Effector memory CD4-positive, alpha-beta T cell (primary cell): Measurements from ENCODE around the gene ESAM.

Experiments
- DNase-seq, 3 donors: peaks; one replicate each; pipeline ENCODE4 v3.0.0-alpha.2; 2020
- H3K27ac ChIP-seq: 2 replicates; pipeline ENCODE4 v1.7.0; 2013; ENCODE audit warnings: mild to moderate bottlenecking, low read length, moderate library complexity; ENCODE audit not compliant: insufficient read depth, poor library complexity, severe bottlenecking
- H3K27me3 ChIP-seq: replicated peaks from 2 replicates; pipeline ENCODE4 v1.7.0; 2013; ENCODE audit warnings: mild to moderate bottlenecking, low read length; ENCODE audit not compliant: insufficient read depth, control insufficient read depth, poor library complexity, severe bottlenecking
- H3K36me3 ChIP-seq: 2 replicates; pipeline ENCODE4 v1.7.0; 2013; ENCODE audit warnings: mild to moderate bottlenecking, low read length, moderate library complexity; ENCODE audit not compliant: control insufficient read depth, insufficient read depth
- H3K4me1 ChIP-seq: 2 replicates; pipeline ENCODE4 v1.7.0; 2013; ENCODE audit warnings: low read length, mild to moderate bottlenecking; ENCODE audit not compliant: control insufficient read depth, insufficient read depth, poor library complexity, severe bottlenecking
- H3K4me3 ChIP-seq: 2 replicates; pipeline ENCODE4 v1.7.0; 2013; ENCODE audit warnings: low read length, low read depth, mild to moderate bottlenecking; ENCODE audit not compliant: insufficient read depth, poor library complexity, severe bottlenecking
- H3K9me3 ChIP-seq: 2 replicates; pipeline ENCODE4 v1.7.0; 2013; ENCODE audit warnings: mild to moderate bottlenecking, low read length, moderate library complexity; ENCODE audit not compliant: control insufficient read depth

Gene ESAM

DNA sequence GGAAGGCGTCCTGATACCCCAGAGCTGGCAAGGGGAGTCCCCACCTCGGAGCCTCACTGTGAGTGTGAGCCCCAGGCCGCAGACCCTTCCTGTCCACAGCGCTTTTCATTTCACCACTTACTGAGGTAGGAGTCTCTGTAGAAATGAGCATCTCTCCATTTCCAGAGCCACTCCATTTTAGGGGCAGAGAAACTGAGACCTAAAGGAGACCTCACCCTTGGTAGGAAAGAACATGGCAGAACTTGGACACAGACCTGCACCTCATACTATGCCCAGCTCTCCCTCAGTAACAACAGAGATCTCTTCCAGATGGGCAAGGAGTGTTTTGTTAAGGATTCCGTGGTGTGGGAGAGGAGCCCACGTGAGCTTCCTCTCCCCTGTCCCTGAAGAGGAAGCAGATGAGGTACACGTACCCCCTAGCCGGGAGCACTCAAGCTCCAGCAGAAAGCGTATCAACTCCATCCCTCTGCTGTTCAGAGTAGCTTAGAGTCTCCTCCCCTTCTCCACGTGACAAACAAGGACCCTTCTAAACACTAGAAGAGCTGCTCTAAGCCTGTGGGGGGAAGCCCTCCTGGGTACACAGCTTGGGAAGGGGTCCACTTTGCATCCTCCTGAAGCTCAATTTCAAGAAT, 9.5 kb downstream of the ESAM start:
- Histone ChIP-seq H3K9me3 (no peaks in the 10 kb centered on the region), H3K4me3 (no peak overlapping the region), H3K27ac (no peak overlapping the region), H3K4me1 (no peaks in the 10 kb centered on the region), H3K27me3 (peaks cover 3% of the 10 kb centered on the region), H3K36me3 (no peaks in the 10 kb centered on the region)
- no peak for DNase-seq

DNA sequence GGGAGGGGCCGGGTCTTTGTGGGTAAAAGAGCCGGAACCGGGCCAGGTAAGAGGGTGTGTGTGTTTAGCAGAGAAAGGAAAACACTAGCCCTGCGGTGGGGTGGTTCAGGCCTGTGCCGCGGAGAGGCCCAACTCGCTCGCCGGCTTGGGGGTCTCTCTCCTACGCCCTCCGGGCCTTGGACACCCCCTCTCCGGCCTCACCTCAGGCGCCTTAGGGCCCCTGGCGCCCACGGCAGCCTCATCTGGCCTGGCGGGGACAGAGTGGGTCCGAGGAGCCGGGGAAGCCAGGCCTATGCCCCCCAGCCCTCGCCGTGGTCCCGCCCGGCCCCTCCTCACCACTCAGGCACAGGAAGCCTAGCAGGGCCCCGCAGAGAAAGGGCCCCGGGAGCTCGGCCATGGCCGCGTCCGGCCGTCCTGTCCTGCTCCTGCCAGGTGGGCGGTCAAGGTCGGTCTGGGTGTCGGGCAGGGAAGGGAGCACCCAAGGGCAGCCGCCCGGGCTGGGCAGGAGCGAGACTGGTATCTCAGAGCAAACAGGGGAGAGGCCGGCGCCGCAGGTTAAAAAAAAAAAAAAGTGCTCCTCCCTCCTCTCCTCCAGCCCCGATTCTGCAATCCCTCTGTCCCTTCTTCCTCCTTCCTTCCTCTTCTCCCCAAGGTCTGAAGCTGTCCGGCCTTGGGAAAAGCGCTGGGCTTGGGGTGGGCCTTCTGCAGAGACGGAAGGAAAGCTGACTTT, 10.2 kb downstream of the ESAM start, which contains the start of gene VSIG2:
Gene VSIG2 (minus strand): TSS at position 515 of the 730 bp plus-strand sequence. CDS start 118 bp downstream, at position 397.
- Histone ChIP-seq H3K9me3 (no peaks in the 10 kb centered on the region), H3K36me3 (no peaks in the 10 kb centered on the region), H3K4me1 (no peaks in the 10 kb centered on the region), H3K4me3 (no peak within 1 kb of the TSS), H3K27ac (no peak within 1 kb of the TSS), H3K27me3 (peaks cover 3% of the 10 kb centered on the region)
- no peak for DNase-seq

DNA sequence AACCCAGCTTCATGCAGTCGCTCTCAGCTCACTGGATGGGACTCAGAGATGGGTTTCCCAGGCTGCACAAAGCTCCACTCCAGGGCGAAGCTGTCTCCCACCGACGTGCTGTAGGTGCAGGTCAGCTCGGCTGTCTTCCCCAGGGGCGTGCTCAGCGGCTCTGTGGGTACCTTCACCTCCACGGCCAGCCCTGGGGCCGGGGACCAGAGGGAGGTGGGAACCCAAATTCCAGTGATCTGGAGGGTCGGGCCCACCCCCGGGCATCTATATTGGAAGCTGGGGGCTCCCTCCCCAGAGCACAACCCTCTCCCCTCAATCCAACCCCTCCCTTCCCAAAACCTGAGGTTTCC, 10.7 kb downstream of the ESAM start:
- Histone ChIP-seq H3K27ac (no peak overlapping the region), H3K4me1 (no peaks in the 10 kb centered on the region), H3K27me3 (peaks cover under 1% of the 10 kb centered on the region), H3K36me3 (no peaks in the 10 kb centered on the region), H3K9me3 (no peaks in the 10 kb centered on the region), H3K4me3 (no peak overlapping the region)
- DNase-seq, result no peak

DNA sequence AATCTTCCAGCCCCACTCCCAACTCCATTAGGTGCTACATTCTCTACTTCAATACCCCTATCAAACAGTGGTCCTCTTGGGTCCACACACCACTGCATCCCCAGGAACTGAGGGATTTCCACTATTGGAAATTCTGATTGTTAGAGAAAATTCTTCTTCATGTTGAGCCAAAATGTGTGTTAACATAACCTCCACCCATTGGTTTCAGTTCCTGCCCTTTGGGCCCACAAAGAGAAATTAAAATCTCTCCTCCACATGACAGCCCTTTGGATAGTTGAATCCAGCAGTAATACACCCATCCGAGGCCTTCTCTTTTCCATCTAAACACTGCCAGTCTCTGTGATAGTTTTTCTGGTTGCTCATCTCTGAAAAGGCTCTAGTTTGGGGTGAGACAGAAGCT, 12.2 kb downstream of the ESAM start:
- H3K27me3 ChIP-seq, result no peaks in the 10 kb centered on the region
- no peak overlapping the region for H3K27ac ChIP-seq
- peaks cover 7% of the 10 kb centered on the region for H3K4me1 ChIP-seq
- no peak for DNase-seq
- no peaks in the 10 kb centered on the region for H3K36me3 ChIP-seq
- no peaks in the 10 kb centered on the region for H3K9me3 ChIP-seq
- H3K4me3 ChIP-seq, result no peak overlapping the region

DNA sequence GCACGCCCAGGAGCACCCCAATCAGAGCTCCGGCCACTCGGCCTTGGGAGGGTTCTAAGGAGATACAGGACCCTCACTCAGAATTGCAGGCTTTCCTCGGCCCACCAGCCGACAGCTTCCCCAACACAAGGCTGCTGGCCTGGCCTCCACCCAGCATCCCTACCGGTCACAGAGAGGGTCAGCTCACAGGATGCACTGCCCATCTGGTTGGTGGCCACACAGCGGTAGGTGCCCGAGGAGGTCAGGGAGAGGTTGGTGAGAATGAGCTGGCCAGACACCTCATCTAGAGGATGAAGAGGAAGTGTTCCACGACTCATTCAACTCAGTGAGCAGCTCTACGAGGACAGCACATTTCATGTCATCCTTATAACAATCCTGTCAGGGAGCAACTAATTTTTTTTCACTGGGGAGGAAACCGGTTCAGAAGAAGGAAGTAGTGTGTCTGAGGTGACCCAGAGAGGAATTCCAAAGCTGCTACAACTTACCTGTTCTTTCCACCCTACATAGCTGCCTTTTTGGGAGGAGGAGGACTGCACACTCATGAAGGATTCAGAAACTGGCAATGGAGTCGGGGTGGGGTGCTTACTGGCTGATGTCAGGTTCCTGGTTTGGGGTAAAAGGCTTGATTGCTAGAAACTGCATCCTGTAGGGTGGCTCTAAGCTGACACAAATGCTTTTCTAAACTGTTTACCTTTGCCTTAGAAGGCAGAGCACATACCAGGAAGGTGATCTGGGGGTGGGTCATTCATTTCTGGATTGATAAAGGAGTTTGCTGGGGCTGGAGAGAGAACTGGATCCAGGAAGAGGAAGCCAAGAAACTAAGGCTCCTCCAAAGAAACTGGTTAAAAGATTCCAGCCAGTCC, 13.4 kb downstream of the ESAM start:
- Histone ChIP-seq H3K4me1 (peaks cover 7% of the 10 kb centered on the region), H3K36me3 (no peaks in the 10 kb centered on the region), H3K27ac (no peak overlapping the region), H3K9me3 (no peaks in the 10 kb centered on the region), H3K27me3 (no peaks in the 10 kb centered on the region), H3K4me3 (no peak overlapping the region)
- DNase-seq, result no peak

DNA sequence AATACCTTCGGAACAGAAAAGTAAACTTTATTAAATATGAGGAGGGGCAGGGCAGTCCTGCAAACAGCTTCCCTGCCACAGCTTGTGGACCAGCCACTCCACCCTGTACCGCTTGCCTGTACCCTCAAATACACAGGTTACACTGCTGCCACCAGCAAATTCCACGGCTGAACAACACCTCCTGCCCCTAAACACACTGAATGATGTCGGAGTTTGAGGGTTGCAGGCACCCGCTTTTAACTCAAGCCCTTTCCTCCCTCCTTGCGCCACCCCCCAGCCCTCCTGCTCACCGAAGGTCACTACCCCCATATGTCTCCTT, 14.0 kb downstream of the ESAM start:
- Histone ChIP-seq H3K36me3 (no peaks in the 10 kb centered on the region), H3K9me3 (no peaks in the 10 kb centered on the region), H3K27me3 (no peaks in the 10 kb centered on the region), H3K27ac (no peak overlapping the region), H3K4me1 (peaks cover 7% of the 10 kb centered on the region), H3K4me3 (no peak overlapping the region)
- DNase-seq, result no peak

DNA sequence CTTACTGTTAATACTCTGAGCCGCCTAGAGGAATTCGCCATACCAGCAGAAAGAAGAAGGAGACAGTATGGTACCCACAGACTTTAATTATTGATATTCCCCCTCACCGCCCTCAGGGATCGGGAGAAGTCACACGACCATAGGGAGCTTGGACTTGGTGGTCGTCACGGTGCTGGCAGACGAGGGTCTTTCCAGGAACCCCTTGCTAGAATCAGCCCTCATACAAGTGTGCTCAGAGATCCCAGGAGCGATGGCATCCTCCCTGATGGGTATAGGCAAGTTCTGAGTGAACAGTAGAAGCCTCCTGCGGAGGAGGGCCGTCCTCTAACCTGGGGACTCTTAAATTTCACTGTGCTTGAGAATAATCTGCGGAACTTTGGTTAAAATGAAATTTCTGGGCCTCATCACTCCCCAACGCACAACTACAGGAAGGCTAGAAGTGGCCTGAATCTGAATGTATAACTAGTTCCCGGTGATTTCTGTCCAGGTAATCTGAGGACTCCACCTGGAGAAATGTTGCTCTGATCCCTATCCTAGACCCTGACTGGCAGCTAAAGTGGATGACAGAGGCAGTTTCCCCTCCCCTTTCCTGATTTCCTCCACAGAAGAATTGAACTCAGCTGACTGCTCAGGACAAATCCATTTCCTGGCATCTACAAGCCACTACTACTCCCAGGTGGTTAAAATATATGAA, 14.5 kb downstream of the ESAM start:
- Histone ChIP-seq H3K4me3 (no peak overlapping the region), H3K4me1 (peaks cover 7% of the 10 kb centered on the region), H3K27ac (no peak overlapping the region)

DNA sequence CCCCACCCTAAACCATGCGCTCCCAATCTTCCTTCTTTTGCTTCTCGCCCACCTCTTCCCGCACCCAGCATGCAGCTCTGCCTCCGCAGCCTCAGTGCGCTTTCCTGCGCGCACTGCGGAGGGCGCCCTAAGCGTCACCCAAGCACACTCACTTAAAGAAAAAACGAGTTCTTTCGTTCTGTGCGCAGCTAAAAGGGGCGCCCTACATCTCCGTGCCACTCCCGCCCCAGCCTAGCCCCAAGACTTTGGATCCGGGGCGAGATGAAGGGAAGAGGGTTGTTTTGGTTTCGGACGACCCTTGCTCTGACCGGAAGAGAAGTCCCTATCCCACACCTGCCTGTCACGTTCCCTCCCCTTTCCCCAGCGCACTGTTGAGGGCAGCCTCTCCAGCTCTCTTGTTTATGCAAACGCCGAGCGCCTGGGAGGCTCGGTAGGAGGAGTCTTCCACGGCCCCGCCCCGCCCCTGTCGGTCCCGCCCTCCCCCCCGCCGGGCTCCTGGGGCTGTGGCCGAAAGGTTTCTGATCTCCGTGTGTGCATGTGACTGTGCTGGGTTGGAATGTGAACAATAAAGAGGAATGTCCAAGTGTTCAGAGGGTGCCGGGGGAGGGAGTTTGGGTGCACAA, 15.4 kb downstream of the ESAM start:
- Histone ChIP-seq H3K4me1 (peaks cover 7% of the 10 kb centered on the region), H3K4me3 (peak overlapping the region; percentile 96), H3K27me3 (no peaks in the 10 kb centered on the region), H3K27ac (peak overlapping the region; percentile 72), H3K36me3 (no peaks in the 10 kb centered on the region), H3K9me3 (no peaks in the 10 kb centered on the region)
- peak; percentile 63 to 70 (median 69) for DNase-seq

More for the DNA sequence above, 14.5 kb downstream of the ESAM start:
- Histone ChIP-seq H3K9me3 (no peaks in the 10 kb centered on the region), H3K27me3 (no peaks in the 10 kb centered on the region), H3K36me3 (no peaks in the 10 kb centered on the region)
- no peak for DNase-seq

DNA sequence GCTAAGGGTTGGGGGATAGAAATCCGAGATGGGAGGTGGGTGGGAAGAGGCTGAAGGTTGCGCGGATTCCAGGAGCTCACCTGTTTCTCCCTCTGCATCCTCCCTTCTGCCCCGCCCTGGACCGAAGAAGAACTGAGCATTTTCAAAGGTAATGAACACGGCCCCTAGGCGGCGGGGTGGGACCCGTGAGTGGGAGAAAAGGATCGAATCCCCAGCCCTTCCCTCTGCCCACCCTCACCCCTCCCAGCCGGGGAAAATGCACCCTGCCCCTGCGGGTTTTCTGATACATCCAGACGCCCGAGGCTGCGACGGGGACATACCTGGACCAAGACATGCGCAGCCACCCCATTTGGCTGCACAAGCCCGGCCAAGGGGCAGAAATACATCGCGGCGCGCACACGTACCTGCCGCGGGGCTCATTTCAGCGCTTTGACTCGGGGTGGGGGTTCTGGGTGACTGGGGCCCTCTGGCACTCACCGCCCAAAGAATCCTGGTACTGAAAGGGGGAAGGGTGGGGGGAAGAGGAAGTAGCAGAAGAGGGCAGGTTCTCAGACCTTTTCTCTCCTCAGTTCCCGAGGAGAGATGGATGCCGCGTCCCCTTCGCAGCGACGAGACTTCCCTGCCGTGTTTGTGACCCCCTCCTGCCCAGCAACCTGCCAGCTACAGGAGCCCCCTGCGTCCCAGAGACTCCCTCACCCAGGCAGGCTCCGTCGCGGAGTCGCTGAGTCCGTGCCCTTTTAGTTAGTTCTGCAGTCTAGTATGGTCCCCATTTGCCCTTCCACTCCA, 16.1 kb downstream of the ESAM start:
- DNase-seq, result no peak
- no peaks in the 10 kb centered on the region for H3K36me3 ChIP-seq
- H3K4me3 ChIP-seq, result peak overlapping the region; percentile 96
- peak overlapping the region; percentile 72 for H3K27ac ChIP-seq
- H3K4me1 ChIP-seq, result peaks cover 7% of the 10 kb centered on the region
- H3K27me3 ChIP-seq, result no peaks in the 10 kb centered on the region
- H3K9me3 ChIP-seq, result no peaks in the 10 kb centered on the region
